Measurements from ENCODE around the gene KPNA4. TPM values are rescaled to one million over a fixed set of nuclear protein-coding genes. Genes with fewer than 3 reads are reported as not detected.
"Not testable (repeated sequence)": the region's sequence is repeated elsewhere in the genome, so short reads cannot be mapped to it uniquely, and the experiment has no call there.

KPNA4 gene
- total RNA-seq, 1 donor from 2014 or later = 78.1 TPM

DNA sequence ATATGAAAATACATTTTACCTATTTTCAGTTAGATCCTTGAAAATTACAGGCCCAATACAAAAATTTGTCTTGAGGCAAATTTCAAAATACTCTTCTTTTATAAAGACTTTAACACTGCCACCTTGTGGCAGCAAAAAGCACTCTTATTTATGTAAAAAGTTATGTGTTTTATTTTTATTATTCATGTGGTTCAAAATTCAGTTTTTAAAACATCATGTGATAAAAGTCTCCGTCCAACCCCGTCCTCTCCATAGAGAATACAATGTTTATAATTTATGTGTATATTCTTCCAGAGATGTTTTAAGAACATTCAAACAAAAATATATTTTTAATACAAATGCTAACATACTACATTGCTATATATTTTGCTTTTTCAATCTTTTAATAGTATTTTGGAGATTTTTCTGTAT lies 78.9 kb downstream of the KPNA4 start:
- no peak for DNase-seq (ENCODE audit: low spot score)

DNA sequence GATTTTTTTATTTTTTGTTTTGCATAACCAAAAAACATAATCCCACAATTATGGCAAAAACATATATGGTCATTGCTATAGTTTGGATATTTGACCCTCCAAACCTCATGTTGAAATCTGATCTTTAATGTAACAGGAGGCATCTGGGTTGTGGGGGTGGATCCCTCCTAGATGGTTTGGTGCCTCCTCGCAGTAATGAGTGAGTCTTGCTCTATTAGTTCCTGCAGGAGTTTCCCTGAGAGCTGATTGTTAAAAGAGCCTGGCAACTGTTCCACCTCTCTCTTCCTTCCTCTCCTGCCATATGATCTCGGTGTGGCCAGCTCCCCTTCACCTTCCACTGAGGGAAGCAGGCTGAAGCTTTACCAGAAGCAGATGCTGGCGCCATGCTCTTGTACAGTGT lies 82.6 kb downstream of the KPNA4 start:
- no peak for DNase-seq (ENCODE audit: low spot score)

DNA sequence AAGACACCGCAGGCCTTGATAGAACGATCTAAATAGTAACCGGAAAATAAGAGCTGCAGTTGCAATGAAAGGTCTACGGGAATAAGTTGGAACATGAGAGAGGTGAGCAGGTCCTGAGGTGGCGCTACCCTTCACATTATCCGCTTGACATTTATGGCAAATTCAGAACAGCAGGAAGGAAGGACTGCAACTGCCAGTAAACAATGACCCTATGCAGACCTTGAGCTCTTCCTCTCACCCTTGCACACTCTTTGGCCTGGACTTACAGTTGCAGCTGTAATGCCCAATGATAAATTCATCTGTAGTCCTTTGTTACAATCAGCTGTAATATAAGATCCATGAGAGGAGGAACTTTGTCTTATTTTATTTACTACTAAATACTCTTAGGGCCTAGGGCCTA lies 83.5 kb downstream of the KPNA4 start:
- no peak for DNase-seq (ENCODE audit: low spot score)

DNA sequence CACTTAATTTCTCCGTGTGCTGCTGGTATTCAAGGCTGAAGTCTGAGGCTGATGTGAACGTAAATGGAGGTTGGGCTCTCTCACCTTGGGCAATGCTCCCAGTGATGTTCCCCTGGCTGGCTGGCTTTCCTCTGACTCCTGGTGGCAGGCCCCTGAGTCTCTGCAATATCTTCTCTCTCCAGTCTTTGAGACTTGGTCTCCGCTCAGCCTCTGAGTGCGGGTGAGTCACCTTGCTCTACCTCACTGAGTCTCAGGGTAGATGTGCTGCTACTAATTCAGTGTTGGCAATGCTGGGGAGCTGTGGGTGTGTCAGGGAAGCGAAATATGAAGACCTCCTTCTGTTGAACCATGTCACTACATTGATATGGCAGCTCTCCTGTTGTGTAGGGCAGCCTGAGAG lies 84.4 kb downstream of the KPNA4 start:
- DNase-seq (ENCODE audit: low spot score) = no peak

DNA sequence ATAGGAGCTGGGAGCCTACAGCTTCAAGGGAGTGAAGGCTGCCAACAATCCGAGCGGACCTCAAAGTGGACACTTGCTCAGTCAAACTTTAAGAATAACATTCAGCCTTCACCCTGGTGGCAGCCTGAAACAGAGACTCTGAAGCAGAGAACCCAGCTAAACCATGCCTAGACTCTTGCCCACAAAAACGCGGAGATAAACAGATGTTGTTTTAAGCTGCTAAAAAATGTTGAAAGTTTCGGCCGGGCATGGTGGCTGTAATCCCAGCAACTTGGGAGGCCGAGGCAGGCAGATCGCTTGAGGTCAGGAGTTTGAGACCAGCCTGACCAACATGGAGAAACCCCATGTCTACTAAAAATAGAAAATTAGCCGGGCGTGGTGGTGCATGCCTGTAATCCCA lies 86.0 kb downstream of the KPNA4 start:
- no peak for DNase-seq (ENCODE audit: low spot score)

DNA sequence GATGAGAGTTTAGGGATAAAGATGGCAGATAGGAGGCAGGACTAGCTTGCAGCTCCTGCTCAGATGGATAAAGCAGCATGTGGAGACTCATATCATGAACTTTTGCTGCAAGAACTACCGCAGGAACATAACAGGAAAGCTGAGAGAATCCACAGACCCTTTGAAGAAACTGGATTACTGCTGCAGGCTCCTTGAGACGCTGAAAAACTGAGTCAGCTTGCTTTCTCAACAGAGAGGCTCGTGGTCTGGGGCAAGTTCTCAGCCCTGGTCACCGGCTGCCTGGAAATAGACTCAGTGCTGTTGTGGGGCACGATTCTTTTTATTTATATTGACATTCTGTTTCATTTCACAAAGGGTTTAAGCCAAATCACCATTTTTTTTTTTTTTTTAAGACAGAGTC lies 87.0 kb downstream of the KPNA4 start:
- no peak for DNase-seq (ENCODE audit: low spot score)

DNA sequence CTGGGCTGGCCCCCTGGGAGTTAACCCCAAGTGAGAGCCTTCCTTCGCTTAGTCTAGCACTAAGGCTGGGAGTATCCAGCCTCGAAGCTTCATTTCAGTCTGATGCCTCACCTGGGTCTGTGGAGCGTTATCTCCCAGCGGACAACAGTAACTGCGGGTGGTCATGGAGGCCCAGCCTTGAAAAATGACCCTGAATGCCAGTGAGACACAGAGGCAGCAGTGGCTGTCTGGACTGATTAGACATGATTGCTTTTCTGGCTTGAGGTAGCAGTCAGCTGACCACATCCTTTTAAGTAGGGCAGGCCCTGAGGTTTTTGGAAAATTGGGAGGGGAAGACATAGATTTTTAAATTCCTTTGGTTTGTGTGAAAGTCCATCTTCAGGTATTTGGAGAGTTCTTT lies 87.6 kb downstream of the KPNA4 start:
- DNase-seq (ENCODE audit: low spot score) = no peak

DNA sequence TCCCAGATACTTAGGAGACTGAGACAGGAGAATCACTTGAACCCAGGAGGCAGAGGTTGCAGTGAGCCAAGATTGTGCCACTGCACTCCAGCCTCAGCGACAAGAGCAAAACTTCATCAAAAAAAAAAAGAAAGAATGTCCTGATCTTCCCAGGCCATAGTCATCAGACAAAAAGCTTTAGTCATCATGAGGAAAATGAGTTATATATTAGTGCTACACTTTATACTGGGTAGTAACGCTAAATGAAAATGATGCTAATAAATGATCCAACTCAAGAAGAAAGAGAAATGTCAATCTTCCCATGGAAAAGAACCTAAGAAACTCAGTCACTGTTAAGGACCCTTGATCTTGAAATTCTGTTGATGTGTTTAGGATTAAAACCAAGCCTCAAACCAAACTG lies 89.5 kb downstream of the KPNA4 start:
- no peak for DNase-seq (ENCODE audit: low spot score)

DNA sequence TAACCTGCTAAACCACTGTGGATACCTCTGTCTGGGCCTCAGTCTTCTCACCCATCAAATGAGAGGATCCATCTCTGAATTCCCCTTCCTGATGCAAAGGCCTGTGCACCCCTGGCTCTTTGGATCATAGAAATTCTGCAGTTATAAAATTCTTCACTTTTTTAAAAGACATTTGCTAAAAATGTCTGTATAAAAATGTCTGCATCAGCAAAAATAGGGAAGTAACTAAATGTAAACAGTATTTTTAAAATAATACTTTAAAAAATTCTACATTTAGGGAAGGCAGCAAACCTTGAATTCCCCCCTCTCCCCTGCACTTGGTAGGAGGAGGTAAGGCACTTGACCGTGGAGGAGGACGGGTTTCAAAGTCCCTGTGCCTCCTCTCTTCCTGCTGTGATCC lies 90.2 kb downstream of the KPNA4 start:
- DNase-seq (ENCODE audit: low spot score) = no peak

DNA sequence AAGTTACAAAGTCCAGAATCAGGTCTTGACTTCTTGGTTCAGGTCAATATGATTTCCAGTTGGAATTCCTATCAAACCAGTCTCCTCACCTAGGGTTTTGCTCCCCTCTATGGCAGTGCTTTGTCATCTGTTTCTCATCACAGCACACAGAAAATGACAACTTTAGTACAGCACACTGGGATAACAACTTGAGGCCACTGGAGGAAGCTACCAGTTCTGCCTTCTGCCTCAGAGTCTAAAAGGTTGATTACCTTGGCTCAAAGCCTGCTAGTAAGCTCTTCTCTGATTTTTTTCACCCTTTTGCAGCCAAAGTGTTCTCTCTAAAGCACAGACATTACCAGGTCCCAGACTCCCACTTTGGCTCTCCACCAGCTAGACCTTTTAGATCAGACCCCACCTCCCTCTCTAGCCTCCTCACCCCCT lies 90.9 kb downstream of the KPNA4 start:
- no peak for DNase-seq (ENCODE audit: low spot score)

DNA sequence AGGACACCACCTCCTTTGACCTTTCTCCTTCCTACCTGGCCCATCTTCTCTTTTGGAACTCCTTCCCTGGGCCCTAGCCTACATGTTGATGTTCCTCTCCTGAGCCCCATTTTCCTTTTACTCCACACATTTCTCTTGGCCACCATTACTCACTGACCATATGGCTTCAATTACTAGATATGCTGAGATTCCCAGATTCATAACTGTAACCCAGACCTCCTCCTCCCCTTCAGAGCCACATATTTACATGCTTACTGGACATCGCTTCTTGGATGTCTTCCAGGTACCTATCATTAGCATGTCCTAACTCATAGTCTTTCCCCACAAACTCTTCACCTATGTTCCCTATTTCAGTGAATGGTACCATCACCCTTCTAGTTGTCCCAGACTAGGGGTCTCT lies 91.4 kb downstream of the KPNA4 start:
- DNase-seq (ENCODE audit: low spot score) = no peak

DNA sequence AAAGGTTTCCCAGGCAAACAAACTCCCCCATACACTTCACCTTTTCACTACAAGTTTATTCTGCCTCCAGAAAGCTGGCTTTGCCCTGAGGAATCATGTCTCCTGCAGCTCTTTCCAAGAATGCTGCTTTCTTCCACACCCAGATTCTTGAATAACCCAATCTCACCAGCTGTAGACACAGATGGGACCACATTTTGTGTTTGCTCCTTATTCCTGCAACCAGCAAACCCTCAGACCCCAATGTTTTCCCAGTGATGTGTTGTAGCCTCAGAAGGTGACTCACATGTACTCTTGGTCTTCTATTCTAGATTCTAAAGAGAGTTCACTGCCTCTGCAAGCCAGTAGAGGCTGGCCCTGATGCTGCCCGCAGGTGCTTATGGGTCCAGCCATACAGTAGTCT lies 92.2 kb downstream of the KPNA4 start:
- DNase-seq (ENCODE audit: low spot score) = no peak

DNA sequence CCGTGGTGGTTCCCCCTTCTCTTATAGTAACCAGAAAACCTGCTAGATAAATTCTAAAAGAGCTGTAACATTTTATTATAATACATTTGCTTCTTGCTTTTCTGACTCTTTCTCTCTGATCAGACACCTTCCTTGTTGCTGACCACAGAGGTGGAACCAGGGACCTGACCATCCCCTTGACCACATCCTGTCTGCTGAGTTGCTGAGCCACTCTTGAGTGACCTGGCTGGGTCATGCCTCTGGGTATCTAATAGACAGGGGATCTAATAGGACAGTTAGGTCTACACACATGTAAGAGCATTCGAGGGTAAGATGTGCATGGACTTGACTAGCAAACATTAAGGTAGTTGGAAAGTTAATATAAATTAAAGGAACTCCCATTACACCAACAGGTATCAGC lies 93.0 kb downstream of the KPNA4 start:
- DNase-seq (ENCODE audit: low spot score) = no peak

DNA sequence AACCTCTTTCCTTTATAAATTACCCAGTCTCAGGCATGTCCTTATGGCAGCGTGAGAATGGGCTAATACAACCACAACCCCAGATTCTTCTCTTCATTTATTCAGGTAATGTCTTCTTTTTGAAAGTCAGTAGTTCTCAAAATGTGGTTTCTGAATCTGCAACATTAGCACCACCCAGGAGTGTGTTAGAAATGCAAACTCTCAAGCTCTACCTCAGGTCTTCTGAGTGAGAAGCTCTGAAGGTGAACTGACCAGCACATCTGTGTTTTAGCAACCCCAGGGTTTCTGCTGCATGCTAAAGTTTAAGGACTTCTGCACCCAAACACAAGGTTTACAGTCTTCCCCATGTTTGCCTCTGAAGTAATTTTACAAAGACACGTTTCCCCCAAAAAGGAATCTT lies 93.5 kb downstream of the KPNA4 start:
- DNase-seq (ENCODE audit: low spot score) = no peak

DNA sequence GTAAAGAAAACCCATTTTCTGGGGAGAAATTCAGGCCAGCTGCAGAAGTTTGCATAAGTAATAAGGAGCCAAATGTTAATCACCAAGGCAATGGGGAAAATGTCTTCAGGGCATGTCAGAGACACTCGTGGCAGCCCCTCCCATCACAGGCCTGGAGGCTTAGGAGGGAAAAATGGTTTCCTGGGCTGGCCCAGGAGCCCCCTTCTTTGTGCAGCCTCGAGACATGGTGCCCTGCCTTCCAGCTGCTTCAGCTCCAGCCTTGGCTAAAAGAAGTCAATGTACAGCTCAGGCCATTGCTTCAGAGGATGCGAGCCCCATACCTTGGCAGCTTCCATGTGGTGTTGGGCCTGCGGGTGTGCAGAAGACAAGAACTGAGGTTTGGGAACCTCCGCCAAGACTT lies 95.2 kb downstream of the KPNA4 start:
- DNase-seq (ENCODE audit: low spot score) = no peak

DNA sequence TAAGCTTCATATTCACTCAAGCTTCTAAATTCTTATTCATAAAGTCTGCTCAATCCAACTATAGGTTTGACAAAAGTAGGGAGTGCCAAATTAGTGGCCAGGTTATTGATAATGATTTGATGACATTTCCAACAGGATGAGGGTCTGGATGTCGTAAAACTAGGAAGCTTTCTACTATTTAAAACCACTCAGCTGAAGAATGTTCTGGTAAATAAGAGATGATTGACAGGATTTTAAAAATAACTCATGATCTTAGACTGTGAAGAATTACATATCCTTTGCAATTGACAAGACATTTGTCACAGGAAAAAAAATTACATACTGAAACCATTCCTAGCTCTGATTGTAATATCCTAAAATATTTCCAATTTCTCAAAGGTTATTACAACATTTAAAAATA lies 100.4 kb downstream of the KPNA4 start:
- DNase-seq (ENCODE audit: low spot score) = no peak

DNA sequence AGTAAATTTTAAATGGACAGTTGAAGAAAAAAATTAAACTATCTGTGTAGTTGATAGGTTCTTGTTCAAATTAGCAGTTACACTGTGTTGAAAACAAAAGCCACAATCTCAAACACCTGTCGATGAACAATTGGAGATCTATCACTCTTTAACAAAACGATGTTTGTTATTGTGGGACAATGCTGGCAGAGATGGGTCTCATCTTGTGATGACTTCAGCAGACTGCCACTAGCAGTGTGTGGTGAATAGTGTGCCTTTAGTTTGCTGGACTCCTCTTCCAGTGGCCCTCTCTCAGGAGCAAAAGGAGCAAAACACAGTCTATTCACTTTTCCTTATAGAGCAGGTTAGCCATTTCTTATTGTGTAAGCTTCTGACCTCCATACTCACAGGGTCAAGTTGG lies 101.0 kb downstream of the KPNA4 start:
- no peak for DNase-seq (ENCODE audit: low spot score)

DNA sequence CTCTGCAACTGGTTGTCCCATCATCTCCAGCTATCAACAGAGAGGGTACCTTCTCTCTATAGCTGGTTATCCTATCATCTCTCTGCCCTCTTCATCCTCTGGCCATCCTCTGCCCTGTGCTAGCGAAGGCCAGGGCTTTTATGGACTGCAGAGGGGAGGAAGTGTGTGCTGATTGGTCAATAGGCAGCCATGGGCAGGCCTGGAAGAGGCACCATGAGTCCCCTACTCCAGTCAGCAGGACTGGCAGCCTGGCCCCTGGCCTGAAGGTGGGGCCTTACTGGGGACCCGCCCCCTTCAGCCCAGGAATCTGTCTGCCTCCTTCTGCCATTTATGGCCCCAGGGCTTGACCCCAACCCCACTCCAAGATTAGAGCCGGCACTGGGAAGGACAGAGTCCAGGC lies 105.3 kb downstream of the KPNA4 start:
- DNase-seq (ENCODE audit: low spot score) = no peak

DNA sequence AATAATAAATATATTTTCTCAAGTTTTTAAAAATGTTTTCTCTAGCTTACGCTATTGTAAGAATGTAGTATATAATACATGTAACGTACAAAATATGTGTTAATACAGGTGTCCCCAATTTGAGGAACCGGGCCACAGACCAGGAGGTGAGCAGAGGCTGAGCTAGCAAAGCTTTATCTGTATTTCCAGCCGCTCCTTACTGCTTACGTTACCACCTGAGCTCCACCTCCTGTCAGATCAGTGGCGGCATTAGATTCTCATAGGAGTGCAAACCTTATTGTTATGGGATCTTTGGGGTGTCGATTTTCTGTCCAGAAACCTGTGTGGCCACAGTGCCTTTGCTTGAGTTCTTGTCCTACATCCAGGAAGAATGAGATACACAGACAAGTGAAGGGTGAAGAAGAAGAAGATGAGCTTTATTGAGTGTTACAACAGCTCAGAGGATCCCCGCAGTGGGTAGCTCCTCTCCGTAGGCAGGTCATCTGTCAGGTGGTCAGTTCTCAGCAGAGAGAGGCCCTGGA lies 105.9 kb downstream of the KPNA4 start:
- DNase-seq (ENCODE audit: low spot score) = no peak

DNA sequence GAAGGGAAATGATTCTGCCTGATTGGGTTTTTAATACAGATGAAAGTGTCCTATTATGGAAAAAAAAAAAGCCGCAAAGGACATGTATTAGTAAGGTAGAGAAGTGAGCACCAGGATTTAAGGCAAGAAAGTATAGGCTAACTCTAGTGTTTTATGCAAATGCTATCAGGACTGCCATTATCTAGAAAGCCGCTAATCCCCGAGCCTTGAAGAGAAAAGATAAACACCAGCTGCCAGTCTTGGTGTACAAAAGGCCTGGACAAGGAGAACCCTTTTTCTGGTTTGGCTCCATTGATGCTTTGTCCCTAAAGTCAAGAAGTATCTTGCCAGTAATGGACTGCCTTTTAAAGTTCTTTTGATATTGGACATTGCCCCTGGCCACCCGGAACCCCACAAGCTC lies 107.2 kb downstream of the KPNA4 start:
- DNase-seq (ENCODE audit: low spot score) = no peak

DNA sequence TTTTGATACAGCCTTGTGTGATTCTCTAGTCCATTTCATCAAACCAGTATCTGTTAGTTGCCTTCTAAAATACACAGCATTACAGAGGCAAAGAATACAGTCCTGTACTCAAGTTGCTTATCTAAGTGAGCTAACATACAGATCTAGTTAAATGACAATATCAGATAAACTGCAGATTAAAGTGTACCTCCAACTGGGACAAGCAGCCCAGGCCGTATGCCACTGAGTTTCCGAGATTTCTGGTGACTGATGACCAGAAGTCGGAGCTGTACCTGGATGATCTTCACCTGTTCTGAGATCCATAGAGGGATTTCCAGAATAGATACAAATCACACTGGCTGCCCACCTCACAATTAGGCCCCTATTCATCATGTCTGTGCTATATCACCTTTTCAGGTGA lies 109.5 kb downstream of the KPNA4 start:
- DNase-seq (ENCODE audit: low spot score) = no peak

DNA sequence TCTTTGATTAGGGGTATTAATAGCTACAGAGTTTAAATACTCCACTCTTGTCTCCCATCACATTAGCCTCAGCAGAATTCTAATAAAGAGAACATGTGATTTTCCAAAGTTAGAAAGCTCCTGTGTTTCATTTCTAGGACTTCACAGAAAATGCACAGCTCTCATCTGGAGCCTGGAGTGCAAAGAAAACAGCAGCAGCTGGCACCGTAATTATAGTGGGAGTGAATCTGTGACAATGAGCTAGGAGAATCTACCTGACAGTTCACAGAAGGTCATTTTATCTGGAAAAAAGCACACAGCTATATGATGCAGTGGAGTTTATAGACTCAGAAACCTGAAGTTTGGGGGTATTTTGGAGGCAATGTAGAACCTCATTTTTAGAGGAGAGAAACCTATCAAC lies 110.4 kb downstream of the KPNA4 start:
- DNase-seq (ENCODE audit: low spot score) = no peak

DNA sequence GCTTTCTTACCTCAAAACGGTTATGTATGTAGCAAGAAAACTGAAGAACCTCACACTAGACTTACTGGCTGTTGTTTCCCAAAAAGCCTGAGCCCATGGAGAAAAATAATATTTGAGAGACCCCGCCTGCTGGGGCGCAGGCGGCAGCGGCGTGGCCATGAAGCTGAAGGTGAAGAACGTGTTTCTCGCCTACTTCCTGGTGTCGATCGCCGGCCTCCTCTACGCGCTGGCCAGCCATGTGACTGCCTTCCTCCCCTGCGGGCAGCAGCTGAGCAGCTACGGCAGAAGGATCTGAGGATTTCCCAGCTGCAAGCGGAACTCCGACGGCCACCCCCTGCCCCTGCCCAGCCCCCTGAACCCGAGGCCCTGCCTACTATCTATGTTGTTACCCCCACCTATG lies 113.1 kb downstream of the KPNA4 start:
- not testable (repeated sequence) for DNase-seq (ENCODE audit: low spot score)

DNA sequence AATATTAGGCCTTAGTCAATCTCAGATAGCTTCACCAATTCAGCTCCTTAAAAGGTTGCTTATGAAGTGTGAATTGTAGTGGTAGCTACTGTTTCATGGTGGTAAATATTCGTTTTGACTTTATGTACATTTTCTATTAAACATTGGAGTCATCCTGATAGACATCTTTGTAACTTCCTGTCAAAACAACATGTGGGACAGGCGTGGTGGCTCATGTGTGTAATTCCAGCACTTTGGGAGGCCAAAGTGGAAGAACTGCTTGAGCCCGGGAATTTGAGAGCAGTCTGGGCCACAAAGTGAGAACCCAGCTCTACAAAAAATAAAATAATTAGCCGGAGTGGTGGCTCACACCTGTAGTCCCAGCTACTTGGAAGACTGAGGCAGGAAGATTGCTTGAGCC lies 113.8 kb downstream of the KPNA4 start:
- DNase-seq (ENCODE audit: low spot score) = no peak

DNA sequence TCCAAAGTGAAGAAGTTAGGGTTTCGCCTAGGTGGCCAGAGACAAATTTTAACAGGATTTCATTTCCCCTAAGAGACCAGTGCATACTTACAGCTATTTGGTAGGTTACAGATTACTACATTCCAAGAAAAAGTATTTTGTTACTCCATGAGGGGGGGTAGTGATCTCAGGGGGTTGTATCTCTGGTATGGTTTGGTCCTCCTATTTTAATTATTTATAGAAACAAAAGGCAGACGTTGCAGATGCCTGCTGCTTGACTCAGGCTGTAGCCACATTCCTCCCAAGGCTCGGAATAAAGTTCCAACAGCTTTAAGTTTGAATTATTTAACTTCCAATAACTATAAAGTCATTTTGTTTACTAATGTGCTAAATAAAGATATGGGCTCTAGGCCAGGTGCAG lies 114.5 kb downstream of the KPNA4 start:
- DNase-seq (ENCODE audit: low spot score) = no peak
